Measurements from ENCODE around the gene SEC16B.

The SEC16B gene

GRCh38 chr1:177913762-177914540 is 55.9 kb downstream of the SEC16B start:
- peak; percentile 45 for DNase-seq (ENCODE audit: low read depth, low spot score)

- no peak for DNase-seq (ENCODE audit: low read depth, low spot score)
Measured at GRCh38 chr1:177912991-177913390, 56.9 kb downstream of the SEC16B start.

- DNase-seq (ENCODE audit: low read depth, low spot score) = no peak
Measured at GRCh38 chr1:177909416-177909815, 60.4 kb downstream of the SEC16B start.

- DNase-seq (ENCODE audit: low read depth, low spot score) = no peak
Measured at GRCh38 chr1:177907000-177907399, 62.9 kb downstream of the SEC16B start.

- DNase-seq (ENCODE audit: low read depth, low spot score) = no peak
Measured at GRCh38 chr1:177905686-177906085, 64.2 kb downstream of the SEC16B start.

- DNase-seq (ENCODE audit: low read depth, low spot score) = no peak
Measured at GRCh38 chr1:177902266-177902665, 67.6 kb downstream of the SEC16B start.

GRCh38 chr1:177897998-177898654 is 71.7 kb downstream of the SEC16B start:
- DNase-seq (ENCODE audit: low read depth, low spot score) = no peak

- no peak for DNase-seq (ENCODE audit: low read depth, low spot score)
Measured at GRCh38 chr1:177897281-177897997, 72.4 kb downstream of the SEC16B start.
